Adipocyte (in vitro differentiated cells): ENCODE measurements around the gene CES1.
"Not testable (repeated sequence)": the region's sequence is repeated elsewhere in the genome, so short reads cannot be mapped to it uniquely, and the experiment has no call there.

Experiments
- DNase-seq: peaks from one replicate; pipeline ENCODE4 v3.0.0-alpha.2; 2015; ENCODE audit warnings: low read depth
- H3K27me3 ChIP-seq: replicated peaks from 2 replicates; pipeline ENCODE4 v1.7.0; 2013; ENCODE audit warnings: mild to moderate bottlenecking, low read length, moderate library complexity; ENCODE audit not compliant: control insufficient read depth, insufficient read depth
- H3K36me3 ChIP-seq: 2 replicates; pipeline ENCODE4 v1.7.0; 2013; ENCODE audit warnings: low read length, mild to moderate bottlenecking, moderate library complexity; ENCODE audit not compliant: control insufficient read depth, insufficient read depth, severe bottlenecking
- H3K4me1 ChIP-seq: 2 replicates; pipeline ENCODE4 v1.7.0; 2013; ENCODE audit warnings: mild to moderate bottlenecking, low read length, moderate library complexity; ENCODE audit not compliant: control insufficient read depth, insufficient read depth
- H3K4me3 ChIP-seq: 2 replicates; pipeline ENCODE4 v1.7.0; 2013; ENCODE audit warnings: mild to moderate bottlenecking, low read length, moderate library complexity
- H3K9ac ChIP-seq: 2 replicates; pipeline ENCODE4 v1.7.0; 2013; ENCODE audit warnings: mild to moderate bottlenecking, low read length, moderate library complexity
- H3K9me3 ChIP-seq: 2 replicates; pipeline ENCODE4 v1.7.0; 2013; ENCODE audit warnings: mild to moderate bottlenecking, low read length, moderate library complexity; ENCODE audit not compliant: control insufficient read depth

Gene CES1

GRCh38 chr16:55814174-55814573, 18.7 kb downstream of the CES1 start:
- H3K36me3 ChIP-seq, H3K9me3 ChIP-seq, DNase-seq, H3K4me1 ChIP-seq, H3K9ac ChIP-seq, H3K4me3 ChIP-seq: not testable (repeated sequence)
- peaks cover 21% of the 10 kb centered on the region for H3K27me3 ChIP-seq

DNA sequence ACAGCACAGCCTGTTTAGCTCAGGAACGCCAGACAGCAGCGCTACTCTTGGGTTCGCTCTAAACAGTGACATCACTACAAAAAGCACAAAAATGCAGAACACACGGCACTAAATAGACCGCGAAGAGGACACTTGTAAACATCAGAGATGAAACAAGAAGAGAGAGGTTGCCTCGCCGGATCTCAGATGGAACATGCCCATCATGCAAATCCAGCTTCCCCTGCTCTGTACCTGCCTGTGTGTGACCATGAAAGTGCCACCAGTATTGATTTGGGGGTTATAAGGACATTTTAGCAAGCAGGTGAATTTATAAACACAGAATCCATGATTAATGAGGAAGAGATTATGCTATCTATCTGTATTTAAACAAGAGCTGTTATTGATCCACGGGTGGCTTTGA, 19.2 kb downstream of the CES1 start:
- DNase-seq, H3K36me3 ChIP-seq, H3K4me3 ChIP-seq, H3K9me3 ChIP-seq, H3K4me1 ChIP-seq, H3K9ac ChIP-seq: not testable (repeated sequence)
- H3K27me3 ChIP-seq, result peaks cover 21% of the 10 kb centered on the region

DNA sequence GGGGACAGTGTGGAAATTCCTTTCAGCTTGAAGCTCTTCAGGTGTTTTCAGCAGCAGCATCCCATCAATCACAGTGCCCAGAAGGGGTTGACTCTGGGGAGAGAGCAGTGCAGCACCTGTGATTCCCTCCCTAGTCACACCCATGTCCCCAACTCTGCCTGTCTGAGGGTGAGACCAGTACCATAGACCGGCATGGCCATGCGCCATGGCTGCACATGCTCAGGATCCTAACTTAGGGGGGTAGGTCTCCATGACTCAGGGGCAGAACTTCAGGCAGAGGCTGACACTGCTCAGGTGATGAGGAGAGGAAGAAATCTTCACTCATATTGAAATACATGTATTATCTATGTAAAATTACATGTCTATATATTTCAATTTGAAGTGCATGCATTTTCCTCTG, 19.9 kb downstream of the CES1 start:
- H3K9me3 ChIP-seq, result peaks cover 8% of the 10 kb centered on the region
- no peak overlapping the region for H3K9ac ChIP-seq

GRCh38 chr16:55811811-55812210, 21.1 kb downstream of the CES1 start:
- H3K36me3 ChIP-seq, result no peaks in the 10 kb centered on the region
- no peak overlapping the region for H3K9ac ChIP-seq
- H3K27me3 ChIP-seq, result peaks cover 21% of the 10 kb centered on the region
- peaks cover 8% of the 10 kb centered on the region for H3K9me3 ChIP-seq
- H3K4me3 ChIP-seq, result no peak overlapping the region
- no peaks in the 10 kb centered on the region for H3K4me1 ChIP-seq
- no peak for DNase-seq

More for the DNA sequence above, 19.9 kb downstream of the CES1 start:
- Histone ChIP-seq H3K4me1 (no peaks in the 10 kb centered on the region), H3K27me3 (peaks cover 21% of the 10 kb centered on the region), H3K36me3 (no peaks in the 10 kb centered on the region), H3K4me3 (no peak overlapping the region)
- DNase-seq, result no peak

- Histone ChIP-seq H3K27me3 (peaks cover 21% of the 10 kb centered on the region), H3K4me3 (no peak overlapping the region), H3K9ac (no peak overlapping the region), H3K36me3 (no peaks in the 10 kb centered on the region), H3K4me1 (no peaks in the 10 kb centered on the region), H3K9me3 (peaks cover 8% of the 10 kb centered on the region)
- DNase-seq, result no peak
These were observed 22.4 kb downstream of the CES1 start for GRCh38 chr16:55810451-55810961.

DNA sequence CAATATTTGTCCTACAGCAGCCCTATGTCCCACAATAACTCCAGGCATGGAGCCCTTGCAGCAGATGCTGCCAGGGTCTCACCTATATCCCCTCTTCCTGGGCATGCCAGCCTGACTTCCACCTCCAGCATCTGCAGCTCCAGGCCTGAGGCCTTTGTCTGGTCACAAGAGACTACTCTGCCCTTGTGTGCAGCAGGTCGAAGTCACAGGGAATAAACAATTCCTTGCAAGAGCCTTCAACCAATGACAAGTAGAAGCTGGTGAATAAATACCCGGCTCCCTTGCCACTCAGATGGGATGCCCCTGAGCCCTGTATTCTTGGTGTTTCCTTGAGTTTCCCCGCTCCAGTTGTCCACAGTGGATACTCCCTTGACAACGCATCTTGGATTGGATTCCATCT, 23.0 kb downstream of the CES1 start:
- Histone ChIP-seq H3K9ac (no peak overlapping the region), H3K4me3 (no peak overlapping the region), H3K36me3 (no peaks in the 10 kb centered on the region), H3K4me1 (no peaks in the 10 kb centered on the region), H3K27me3 (peaks cover 21% of the 10 kb centered on the region), H3K9me3 (peaks cover 8% of the 10 kb centered on the region)
- DNase-seq, result no peak

DNA sequence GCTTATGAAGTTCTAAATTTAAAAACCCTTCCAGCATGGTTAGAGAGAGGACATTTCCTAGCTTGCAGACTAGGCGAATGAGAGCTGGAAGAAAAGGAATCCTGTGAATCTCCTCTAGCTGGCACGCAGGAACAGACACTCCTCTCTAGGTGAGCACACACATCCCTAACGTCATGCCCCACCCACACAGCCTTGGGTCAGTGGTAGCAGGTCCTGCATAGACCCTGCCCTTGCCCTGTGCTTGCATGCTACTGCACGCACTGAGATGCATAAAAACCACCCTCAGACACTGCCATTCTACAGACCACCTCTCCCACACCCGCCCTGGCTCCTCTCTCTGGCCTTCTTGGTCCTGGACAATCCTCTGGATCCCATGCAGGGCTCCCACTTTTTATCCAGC, 23.5 kb downstream of the CES1 start:
- H3K36me3 ChIP-seq, result no peaks in the 10 kb centered on the region
- DNase-seq, result no peak
- peaks cover 17% of the 10 kb centered on the region for H3K27me3 ChIP-seq
- no peak overlapping the region for H3K9ac ChIP-seq
- H3K4me3 ChIP-seq, result no peak overlapping the region
- no peaks in the 10 kb centered on the region for H3K4me1 ChIP-seq
- peaks cover 8% of the 10 kb centered on the region for H3K9me3 ChIP-seq

GRCh38 chr16:55808286-55808685, 24.6 kb downstream of the CES1 start:
- H3K9ac ChIP-seq, H3K9me3 ChIP-seq, H3K4me3 ChIP-seq, H3K4me1 ChIP-seq, DNase-seq, H3K36me3 ChIP-seq: not testable (repeated sequence)
- H3K27me3 ChIP-seq, result peaks cover 17% of the 10 kb centered on the region

DNA sequence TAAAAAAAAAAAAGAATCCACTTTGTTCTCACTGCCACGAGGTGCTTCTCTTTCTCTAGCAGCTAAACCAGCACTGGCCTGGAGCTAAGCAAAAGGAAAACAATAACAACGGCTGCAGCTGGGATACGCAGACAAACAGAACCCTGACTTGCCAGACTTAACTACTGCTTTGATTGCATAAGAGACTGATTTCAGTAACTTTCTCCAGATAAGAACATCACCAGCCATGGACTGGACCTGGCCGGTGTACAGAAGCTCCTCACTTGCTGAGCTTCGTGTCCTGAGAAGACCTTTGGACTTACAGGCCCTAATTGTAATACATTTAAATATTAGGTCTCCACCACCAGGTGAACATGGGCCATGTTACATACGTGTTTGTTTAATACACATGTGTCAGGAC, 27.8 kb downstream of the CES1 start:
- DNase-seq, H3K4me3 ChIP-seq, H3K4me1 ChIP-seq, H3K36me3 ChIP-seq, H3K9ac ChIP-seq, H3K27me3 ChIP-seq, H3K9me3 ChIP-seq: not testable (repeated sequence)

DNA sequence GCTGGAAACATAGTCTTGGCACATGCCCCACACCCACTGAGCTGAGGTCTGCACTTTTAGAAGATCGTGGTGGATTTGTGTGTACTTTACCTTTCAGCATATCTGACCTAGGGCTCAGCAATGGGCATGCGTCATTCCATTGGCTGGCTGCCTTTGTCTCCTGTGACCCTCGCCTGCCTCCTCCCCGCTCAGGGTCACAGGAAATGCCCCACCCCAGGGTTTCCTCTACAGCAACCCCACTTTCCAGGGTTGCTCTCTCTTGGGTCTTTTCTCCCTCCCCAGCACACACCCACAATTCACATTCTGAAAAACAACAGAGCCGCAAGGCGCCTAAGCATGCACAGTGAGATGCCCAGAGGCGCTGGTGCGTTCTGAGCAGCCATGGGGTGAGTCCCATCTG, 29.2 kb downstream of the CES1 start:
- H3K27me3 ChIP-seq, DNase-seq, H3K4me3 ChIP-seq, H3K9ac ChIP-seq, H3K4me1 ChIP-seq, H3K9me3 ChIP-seq, H3K36me3 ChIP-seq: not testable (repeated sequence)

- not testable (repeated sequence) for DNase-seq, H3K4me3 ChIP-seq, H3K9ac ChIP-seq, H3K36me3 ChIP-seq, H3K27me3 ChIP-seq, H3K9me3 ChIP-seq, H3K4me1 ChIP-seq
These were observed 39.9 kb downstream of the CES1 start for GRCh38 chr16:55792934-55793374.

- not testable (repeated sequence) for DNase-seq, H3K27me3 ChIP-seq, H3K9me3 ChIP-seq, H3K9ac ChIP-seq, H3K36me3 ChIP-seq, H3K4me1 ChIP-seq, H3K4me3 ChIP-seq
These were observed 41.4 kb downstream of the CES1 start for GRCh38 chr16:55791512-55791911.
